GM12874 (cell line): ENCODE measurements around the gene ATP8A2.

ENCODE experiments used
- TF ChIP-seq, protein P1 (sequence below): IDR thresholded peaks from 2 replicates; pipeline ENCODE4 v1.5.1; 2011; ENCODE audit warnings: low read depth, mild to moderate bottlenecking, control low read depth, low read length, moderate library complexity; ENCODE audit not compliant: insufficient read depth

The ATP8A2 gene

GRCh38 chr13:25977216-25977615, 605.4 kb downstream of the ATP8A2 start:
- TF ChIP-seq, protein P1, sequence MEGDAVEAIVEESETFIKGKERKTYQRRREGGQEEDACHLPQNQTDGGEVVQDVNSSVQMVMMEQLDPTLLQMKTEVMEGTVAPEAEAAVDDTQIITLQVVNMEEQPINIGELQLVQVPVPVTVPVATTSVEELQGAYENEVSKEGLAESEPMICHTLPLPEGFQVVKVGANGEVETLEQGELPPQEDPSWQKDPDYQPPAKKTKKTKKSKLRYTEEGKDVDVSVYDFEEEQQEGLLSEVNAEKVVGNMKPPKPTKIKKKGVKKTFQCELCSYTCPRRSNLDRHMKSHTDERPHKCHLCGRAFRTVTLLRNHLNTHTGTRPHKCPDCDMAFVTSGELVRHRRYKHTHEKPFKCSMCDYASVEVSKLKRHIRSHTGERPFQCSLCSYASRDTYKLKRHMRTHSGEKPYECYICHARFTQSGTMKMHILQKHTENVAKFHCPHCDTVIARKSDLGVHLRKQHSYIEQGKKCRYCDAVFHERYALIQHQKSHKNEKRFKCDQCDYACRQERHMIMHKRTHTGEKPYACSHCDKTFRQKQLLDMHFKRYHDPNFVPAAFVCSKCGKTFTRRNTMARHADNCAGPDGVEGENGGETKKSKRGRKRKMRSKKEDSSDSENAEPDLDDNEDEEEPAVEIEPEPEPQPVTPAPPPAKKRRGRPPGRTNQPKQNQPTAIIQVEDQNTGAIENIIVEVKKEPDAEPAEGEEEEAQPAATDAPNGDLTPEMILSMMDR = no peak

- TF ChIP-seq, protein P1 = no peak
Observed at GRCh38 chr13:25977671-25978070, 605.9 kb downstream of the ATP8A2 start.

- TF ChIP-seq, protein P1 = no peak
Observed at GRCh38 chr13:25978961-25979360, 607.2 kb downstream of the ATP8A2 start.

DNA sequence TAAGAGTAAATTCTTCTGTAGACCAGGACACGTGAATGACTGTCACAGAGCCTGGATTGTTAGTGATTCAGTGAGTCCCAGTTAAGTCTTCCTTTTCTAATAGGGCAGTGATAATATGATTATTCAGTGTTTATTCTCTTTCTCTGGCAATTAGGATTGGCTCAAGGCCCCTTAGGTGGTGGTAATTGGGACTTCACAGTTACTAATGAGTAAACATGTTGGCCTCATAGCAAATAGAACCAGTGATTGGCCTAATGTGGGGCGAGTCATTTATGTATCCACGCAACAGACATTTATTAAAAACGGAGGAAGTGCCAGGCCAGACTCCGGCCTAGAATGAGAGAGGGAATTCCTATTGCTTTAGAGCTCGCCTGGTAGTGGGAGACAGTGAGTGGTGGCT, 607.6 kb downstream of the ATP8A2 start:
- TF ChIP-seq, protein P1 = no peak

DNA sequence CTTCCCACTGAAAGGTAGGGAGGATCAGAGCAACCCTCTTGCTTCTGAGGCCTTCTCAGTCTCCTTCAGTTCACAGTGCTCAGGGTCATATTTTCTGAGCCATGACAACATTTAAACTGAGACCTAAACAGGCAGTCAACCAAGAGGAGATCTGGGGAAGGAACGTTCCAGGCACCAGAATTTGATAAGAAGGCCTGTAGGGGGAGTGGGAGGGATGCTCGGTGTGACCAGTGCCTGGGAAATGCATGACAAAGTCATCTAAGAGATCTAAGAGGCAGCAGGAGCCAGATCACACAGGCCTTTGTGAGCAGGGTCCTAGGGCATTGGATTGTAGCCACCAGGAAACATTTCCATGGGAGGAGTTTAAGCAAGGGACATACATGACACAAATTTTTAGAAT, 608.5 kb downstream of the ATP8A2 start:
- TF ChIP-seq, protein P1 = no peak

GRCh38 chr13:25981060-25981459, 609.3 kb downstream of the ATP8A2 start:
- TF ChIP-seq, protein P1 = no peak

DNA sequence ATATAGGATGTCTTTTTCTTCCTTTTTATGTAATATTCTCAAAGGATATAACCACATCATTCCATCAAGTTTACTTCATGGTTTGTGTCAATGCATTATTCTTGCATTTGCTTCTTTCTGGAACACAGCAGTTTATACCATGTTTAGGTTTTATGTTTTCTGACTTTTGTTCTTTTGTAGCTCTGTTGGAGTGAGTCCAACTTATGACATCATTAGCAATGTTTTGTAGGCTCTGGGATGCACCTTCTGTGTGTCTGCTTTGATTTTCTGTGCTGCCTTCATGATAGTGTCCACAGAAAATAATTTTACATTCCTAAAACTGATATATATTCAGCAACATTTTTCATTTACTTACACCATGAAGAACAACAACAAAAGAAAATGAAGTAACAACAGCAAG, 611.1 kb downstream of the ATP8A2 start:
- TF ChIP-seq, protein P1 = no peak

DNA sequence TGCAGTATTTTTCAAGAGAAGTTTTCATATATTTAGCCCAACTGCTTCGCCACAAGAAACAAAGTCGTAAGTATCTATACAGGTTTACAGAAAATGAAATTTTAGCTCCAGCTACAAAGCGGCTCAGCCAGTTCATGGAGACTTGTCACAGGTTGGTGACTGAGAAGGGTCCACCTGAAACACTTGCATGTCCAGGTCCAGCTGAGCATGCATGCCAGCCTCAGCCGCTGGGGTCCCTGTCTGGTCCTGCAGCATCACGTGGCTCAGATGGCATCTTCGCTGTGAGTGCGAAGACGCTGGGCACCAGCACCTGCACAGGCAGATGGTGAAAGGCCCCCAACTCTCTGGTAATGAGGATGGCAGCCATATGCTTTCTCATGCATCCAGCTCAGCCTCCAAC, 616.2 kb downstream of the ATP8A2 start:
- TF ChIP-seq, protein P1 = no peak
